Measurements from ENCODE around the gene CELF5.
A peak's percentile ranks its signal among the peaks of the same experiment; 100 is the strongest.

DNA sequence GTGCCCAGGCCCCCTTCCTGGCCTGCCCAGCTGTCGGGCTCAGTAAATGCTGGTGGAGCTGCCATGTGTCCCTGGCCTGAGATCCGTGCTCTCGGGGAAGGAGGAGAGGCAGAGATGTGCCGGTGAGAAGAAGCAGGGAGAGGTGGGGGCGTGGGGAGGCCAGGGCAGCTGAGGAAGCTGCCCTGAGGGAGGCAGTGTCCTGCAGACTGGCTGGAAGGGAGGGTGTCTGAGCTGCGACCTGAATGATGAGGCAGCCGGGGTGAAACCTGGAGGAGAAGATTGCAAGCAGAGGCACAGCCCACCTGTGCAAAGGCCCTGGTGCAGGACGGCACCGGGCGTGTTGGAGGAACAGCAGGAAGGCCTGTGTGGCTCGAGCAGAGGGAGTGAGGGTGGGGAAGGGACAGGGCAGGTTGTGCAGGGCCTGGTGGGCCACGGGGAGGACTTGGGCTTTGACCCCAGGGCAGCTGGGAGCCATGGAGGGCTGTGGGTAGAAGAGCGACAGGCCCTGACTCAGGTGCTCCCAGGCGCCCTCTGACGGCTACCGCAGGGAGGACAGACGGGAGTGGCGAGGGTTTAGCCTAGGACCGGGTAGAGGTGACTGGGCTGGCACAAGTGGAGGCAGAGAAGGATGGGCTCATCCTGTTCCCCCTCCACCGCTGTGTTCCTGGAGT is 14.0 kb upstream of the CELF5 start:
- TF ChIP-seq POLR2A (IDR thresholded peaks at IDR 0.05), result no peak
- TF ChIP-seq, protein P1, sequence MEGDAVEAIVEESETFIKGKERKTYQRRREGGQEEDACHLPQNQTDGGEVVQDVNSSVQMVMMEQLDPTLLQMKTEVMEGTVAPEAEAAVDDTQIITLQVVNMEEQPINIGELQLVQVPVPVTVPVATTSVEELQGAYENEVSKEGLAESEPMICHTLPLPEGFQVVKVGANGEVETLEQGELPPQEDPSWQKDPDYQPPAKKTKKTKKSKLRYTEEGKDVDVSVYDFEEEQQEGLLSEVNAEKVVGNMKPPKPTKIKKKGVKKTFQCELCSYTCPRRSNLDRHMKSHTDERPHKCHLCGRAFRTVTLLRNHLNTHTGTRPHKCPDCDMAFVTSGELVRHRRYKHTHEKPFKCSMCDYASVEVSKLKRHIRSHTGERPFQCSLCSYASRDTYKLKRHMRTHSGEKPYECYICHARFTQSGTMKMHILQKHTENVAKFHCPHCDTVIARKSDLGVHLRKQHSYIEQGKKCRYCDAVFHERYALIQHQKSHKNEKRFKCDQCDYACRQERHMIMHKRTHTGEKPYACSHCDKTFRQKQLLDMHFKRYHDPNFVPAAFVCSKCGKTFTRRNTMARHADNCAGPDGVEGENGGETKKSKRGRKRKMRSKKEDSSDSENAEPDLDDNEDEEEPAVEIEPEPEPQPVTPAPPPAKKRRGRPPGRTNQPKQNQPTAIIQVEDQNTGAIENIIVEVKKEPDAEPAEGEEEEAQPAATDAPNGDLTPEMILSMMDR (IDR thresholded peaks at IDR 0.05), result peak in 5 of 6 experiments; percentile 31 to 69 (median 49)

All from esophagus squamous epithelium (tissue), 4 donors.